Activated CD4-positive, alpha-beta T cell treated with anti-CD3 and anti-CD28 coated beads, Interleukin-10, Interleukin-2, amounts not matched to agents 100 ng/mL and 50 ng/mL, durations not matched to agents 16 hours and 8 hours (primary cell): ENCODE results near the gene SPTBN4.
"Not testable (repeated sequence)": the region's sequence is repeated elsewhere in the genome, so short reads cannot be mapped to it uniquely, and the experiment has no call there.

Experiments used
- DNase-seq: peaks from one replicate; pipeline ENCODE4 v3.0.0-alpha.2; 2020

Gene SPTBN4

DNA sequence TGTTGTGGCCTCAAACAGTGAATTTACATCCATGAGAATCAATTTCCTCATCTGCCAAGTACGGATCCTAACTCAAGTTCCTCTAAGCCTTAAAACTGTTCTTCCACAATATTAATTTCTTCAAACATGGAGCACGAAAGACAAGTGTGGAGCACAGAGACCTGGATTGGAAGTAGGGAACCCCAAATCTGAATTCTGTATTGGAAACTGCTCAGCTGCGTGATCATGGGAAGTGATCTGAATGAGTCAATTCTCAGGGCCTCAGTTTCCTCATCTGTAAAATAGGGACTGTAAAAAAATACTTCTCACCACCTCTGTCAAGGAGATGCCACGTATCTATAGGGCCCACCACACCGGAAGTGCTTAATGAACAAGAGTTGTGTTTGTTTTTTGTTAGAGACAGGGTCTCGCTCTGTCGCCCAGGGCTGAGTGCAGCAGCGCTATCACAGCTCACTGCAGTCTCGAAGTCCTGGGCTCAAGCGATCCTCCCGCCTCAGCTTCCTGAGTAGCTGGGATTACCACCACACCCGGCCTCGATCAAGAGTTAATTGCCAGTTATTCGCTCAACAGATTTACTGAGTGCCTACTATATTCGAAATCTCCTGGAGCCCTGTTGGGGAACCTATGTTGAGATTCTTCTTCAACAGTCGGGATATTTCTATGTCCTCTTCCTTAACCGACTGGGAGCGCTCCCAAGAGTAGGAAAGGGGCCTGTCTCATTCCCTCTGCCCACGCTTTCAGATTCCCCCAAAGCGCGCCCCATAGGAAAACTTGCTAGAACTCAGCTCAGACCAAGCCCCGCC, 24.3 kb upstream of the SPTBN4 start:
- no peak for DNase-seq

GRCh38 chr19:40443131-40443999, 23.4 kb upstream of the SPTBN4 start:
- peak; percentile 100 for DNase-seq

DNA sequence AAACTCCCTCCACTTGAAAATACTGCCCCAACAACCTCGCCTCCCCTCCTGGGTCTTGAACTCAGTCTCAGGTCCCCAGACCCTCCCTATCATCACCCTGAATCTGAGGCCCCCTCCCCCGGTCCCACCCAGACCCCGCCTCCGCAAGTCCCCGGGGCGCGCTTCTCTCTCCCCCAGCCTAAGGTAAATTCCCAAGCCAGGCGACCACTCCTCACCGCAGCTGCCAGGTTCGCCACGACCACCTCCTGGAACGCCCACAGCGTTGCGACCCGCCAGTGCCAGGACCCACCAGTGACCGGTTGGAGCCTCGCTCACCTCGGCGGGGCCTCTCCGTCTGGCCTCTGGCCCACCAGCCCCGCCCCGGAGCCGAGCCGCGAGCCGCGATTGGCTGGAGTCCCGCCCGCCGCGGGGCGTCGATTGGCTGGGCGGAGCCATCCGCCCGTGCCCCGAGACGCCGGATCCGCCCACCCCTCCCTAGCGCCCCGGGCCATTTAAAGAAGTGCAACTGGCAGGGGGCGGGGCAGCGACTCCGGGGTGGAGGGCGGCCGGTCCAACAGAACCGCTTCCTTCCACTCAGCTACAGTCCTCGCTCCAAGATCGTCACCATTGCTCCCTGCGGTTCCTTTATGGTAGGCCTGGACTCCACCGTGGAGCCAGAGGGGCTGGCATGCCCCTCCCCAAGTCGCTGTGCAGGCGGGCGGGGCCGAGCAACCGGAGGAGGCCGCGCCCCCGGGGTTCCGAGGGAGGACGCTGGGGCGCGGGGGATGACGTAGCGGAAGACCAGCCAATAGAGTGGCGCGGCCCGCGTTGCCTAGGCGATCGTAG, 22.6 kb upstream of the SPTBN4 start, which contains the start of gene SERTAD3:
TSS of gene SERTAD3 (minus strand) at position 336 of the 825 bp plus-strand sequence. CDS start 2,255 bp downstream, outside the sequence.
- DNase-seq: peak; percentile 97

GRCh38 chr19:40444825-40445312, 21.9 kb upstream of the SPTBN4 start:
- no peak for DNase-seq

- no peak for DNase-seq
Observed at GRCh38 chr19:40445780-40446262, 21.0 kb upstream of the SPTBN4 start.

DNA sequence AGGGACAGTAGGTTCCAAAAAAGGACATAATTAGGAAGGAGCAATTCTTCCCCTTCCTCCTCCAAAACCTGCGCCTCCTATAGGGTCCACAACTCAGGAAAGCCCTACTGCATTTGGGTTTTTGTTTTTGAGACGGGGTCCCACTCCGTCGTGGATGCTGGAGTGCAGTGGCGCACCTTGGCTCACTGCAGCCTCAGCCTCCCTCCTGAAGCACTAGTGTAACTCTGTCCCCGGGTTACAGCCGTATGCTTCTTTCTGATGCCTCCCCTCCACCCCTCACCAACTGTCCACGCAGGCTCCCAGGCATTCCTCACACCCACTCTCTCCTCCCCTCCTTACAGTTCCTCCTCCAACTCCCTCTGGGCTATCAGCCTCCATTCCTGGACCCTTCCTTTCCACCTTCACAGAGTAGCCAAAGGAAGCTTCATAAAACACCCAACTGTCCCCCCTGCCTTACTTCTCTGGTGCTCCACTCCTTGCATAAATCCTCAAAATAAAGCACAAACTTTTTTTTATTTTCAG, 20.5 kb upstream of the SPTBN4 start:
- no peak for DNase-seq

DNA sequence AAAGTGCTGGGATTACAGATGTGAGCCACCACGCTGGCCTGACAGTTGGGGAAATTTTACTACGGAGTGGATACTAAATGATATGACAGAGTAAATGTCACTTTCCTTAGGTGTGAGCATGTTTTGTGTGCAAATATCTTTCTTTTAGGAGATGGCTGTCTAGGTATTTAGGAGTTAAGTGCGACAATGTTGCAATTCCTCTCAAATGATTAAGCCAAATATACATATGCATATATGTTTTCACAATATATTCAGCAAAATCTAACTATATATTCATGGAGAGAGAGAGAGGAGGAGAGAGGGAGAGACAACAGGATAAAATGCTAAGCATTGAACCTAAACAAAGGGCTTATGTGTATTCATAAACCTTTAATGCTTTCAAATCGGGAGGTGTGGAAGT, 17.3 kb upstream of the SPTBN4 start:
- no peak for DNase-seq

DNA sequence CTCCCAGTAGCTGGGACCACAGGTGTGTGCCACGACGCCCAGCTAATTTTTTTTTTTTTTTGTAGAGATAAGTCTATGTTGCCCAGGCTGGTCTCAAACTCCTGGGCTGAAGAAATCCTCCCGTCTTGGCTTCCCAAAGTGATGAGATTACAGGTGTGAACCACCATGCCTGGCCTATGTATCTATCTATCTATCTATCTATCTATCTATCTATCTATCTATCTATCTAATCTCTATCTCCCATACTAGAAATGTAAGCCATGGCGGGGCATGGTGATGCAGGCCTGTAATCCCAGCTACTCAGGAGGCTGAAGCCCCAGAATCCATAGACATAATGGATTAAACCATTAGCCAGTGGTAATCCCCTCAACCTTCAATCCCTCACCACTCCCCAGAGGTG, 16.1 kb upstream of the SPTBN4 start:
- no peak for DNase-seq

- no peak for DNase-seq
Observed at GRCh38 chr19:40452016-40452415, 14.8 kb upstream of the SPTBN4 start.

DNA sequence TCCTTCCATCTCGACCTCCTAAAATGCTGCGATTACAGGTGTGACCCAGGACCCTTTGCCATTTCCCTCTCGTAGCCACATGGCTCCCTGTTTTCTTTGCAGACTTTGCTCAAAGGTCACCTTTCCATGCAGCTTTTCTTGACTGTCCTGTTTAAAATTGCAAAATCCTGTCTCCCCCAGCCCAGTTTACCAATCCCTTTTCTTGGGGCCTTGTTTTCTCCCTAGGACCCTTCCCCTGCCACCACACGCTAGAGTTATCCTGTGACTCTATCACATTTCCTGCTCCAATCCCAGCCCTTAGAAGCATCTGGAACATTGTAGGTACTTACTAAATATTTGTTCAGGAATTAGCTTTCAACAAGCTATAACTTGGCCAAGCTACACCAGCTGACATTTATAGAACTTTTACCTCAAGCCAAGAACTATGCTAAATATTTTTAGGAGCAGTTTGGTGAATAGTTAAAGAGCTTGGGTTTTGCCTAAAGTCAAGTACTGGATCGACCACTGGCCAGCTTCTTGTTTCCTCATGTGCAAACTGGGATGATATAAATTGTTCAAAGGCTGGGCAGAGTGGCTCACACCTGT, 13.6 kb upstream of the SPTBN4 start:
- DNase-seq: no peak

GRCh38 chr19:40453943-40454342, 12.9 kb upstream of the SPTBN4 start:
- not testable (repeated sequence) for DNase-seq

DNA sequence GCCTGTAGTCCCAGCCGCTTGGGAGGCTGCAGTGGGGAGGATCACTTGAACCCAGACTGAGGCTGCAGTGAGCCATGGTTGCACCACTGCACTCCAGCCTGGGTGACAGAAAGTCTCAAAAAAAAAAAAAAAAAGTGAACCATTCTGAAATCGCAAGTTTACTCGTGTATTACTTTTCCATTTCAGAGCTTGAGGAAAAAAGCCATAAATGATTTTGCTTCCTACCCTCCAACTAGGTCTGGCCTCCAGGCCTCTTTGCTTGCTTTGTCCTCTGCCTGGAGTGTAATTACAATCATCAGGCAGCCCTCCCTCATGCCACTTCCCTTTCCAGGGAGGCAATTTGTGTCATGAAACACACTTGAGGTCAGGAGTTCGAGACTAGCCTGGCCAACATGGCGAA, 9.8 kb upstream of the SPTBN4 start:
- no peak for DNase-seq

- no peak for DNase-seq
Observed at GRCh38 chr19:40457953-40458596, 8.7 kb upstream of the SPTBN4 start.

DNA sequence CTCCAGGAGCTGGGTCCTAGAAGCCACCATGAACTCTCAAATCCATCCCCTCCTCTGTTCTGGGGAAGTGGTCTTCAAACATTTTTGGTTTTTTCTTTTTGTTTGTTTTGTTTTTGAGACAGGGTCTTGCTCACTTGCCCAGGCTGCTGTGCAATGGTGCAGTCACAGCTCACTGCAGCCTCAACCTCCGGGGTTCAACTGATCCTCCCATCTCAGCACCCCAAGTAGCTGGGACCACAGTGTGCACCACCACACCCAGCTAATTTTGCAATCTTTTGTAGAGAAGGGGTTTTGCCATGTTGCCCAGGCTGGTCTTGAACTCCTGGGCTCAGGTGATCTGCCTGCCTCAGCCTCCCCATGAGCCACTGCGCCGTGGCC, 8.2 kb upstream of the SPTBN4 start:
- DNase-seq: no peak

GRCh38 chr19:40460185-40460584, 6.6 kb upstream of the SPTBN4 start:
- no peak for DNase-seq

DNA sequence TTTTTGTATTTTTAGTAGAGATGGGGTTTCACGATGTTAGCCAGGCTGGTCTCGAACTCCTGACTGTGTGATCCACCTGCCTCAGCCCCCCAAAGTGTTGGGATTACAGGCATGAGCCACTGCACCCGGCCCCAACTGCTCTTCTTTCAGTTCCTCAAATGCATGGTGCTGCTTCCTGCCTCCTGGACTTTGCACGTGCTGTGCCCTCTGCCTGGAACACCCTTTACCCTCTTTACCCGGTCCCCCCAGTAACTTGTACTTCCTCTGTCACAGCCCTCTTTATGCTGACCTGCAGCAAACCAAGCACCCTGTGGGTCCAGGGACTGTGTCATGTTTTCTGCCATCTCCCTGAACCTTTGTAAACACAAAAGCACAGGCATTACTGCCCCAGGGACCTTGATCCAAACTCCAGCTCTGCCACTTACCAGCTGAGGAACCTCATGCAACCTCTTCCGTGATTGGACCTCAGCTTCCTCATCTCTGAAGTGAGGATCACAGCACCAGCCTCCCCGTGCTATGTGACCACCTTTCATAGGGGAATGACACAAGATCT, 5.1 kb upstream of the SPTBN4 start:
- no peak for DNase-seq

- DNase-seq: not testable (repeated sequence)
Observed at GRCh38 chr19:40463587-40464037, 3.2 kb upstream of the SPTBN4 start.

DNA sequence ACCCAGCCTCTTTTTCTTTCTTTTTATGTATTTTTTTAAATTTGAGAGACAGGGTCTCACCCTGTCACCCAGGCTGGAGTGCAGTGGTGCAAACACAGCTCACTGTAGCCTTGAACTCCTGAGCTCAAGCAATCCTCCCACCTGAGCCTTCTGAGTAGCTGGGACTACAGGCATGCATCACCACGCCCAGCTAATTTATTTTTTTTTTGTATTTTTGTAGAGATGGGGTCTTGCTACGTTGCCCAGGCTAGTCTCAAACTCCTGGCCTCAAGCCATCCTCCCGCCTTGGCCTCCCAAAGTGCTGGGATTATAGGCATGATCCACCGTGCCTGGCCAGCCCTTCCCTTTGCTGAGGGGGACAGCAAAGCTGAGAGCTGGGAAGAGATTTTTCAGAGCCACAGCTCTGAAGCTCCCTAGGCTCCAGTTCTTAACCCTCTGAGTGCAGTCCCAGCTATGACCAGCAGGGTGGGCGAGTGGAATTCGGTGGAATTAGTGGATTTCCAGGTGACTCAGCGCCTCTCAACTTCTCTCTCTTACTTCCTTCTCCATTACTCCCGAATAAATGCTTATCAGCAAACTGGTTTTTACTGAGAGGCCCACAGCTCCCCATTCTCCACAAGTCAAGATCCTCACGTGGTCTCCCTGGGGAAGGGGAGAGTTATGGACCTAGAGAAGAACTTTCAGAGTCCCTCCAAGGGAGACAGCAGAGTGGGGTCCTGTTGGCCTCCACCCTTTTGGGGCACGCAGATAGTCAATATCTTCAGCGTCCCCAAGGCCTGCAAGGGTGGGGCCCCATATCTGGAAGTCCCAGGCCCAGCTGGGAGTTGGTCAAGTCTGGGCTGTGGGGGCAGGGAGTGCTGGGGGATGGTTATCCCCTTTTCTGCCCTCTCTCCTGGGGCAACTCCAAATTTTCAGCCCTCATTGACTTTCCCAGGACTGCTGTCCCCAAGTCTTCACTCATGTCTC, 2.5 kb upstream of the SPTBN4 start:
- peak; percentile 66 for DNase-seq

- DNase-seq: peak; percentile 79
Observed at GRCh38 chr19:40465025-40465556, 1.7 kb upstream of the SPTBN4 start.
